Limb (tissue), 2 donors: ENCODE data around the gene RGS1.

Source experiments
- DNase-seq, 2 donors: peaks; one replicate each; pipeline ENCODE4 v3.0.0-alpha.2; 2016; ENCODE audit errors: extremely low spot score in 2 of 2

RGS1 gene

DNA sequence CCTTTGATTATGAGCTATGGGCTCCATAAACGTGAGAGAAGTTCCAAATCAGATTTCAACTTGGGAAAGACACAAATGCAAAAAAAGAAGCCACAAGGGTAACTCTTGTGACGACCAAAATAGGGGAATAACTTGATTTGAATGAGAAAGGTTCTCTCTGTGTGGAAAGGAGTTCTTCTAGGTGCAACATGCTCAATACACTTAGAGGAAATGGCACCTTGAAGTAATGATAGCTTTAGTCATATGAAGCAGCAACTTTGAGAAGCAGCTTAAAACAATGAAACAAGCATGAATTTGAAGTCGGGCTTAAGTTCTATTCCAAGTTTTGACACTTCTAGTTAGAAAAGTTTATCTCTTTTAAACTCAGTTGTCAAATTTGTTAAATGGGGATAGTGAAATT is 21.8 kb upstream of the RGS1 start:
- DNase-seq = no peak

DNA sequence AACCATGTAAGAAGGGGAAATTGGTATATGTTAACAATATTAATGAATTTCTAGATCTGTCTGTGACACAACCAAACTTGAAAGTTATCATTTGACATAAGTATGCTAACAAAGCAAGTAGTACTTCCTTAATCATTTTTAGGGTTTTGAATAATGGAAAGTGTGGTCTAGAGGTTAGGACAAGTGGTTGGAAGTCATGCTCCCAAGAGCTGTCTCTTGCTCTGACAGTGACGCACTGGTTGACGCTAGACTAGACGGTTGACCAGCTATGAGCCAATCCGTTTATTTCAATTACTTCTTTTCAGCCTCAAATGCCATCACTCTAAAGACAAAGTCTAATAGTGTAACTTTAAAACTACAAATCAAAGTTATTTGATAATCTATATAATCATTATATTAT is 20.7 kb upstream of the RGS1 start:
- no peak for DNase-seq

DNA sequence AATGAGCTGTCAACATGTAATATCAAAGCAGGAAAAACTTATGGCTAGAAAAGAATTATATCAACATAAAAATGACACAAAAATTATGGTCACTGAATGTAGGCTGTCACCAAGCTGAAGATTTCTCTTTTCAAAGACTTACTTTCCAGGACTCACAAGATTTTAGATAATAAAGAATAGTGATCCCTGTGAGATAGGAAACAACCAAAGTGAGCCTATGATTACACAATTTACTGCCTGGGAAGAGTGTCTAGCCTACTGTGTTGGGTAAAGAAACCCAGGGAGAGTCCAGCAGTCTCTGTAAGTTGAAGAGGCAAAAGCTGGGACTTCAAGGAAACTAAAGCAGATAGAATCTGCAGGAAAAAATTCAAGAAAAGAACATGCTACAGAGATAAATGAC is 20.2 kb upstream of the RGS1 start:
- DNase-seq = no peak

- no peak for DNase-seq
Measured at GRCh38 chr1:192557841-192558595, 17.6 kb upstream of the RGS1 start.

GRCh38 chr1:192559115-192560006 is 16.2 kb upstream of the RGS1 start:
- no peak for DNase-seq

GRCh38 chr1:192561301-192561700 is 14.3 kb upstream of the RGS1 start:
- DNase-seq = no peak

DNA sequence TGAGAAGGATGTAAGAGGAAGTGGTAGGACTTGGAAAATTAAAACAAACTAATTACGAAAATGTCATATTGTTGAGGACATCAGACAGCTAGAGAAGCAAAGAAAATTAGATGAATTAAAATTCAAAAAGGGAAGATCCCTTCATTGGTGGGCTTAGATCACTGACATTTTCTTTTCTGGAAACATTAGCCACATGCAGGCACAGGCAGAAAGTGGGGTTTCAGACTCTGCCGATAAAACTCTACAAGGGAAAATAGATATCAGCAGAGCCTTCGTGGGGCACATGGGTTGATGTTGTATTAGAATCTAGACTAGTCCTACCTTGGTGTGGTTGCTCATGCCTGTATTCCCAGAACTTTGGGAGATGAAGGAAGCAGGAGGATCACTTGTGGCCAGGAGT is 12.4 kb upstream of the RGS1 start:
- DNase-seq = no peak

GRCh38 chr1:192564099-192564498 is 11.5 kb upstream of the RGS1 start:
- no peak for DNase-seq

- DNase-seq = no peak
Measured at GRCh38 chr1:192565946-192566345, 9.6 kb upstream of the RGS1 start.

GRCh38 chr1:192566657-192567056 is 8.9 kb upstream of the RGS1 start:
- no peak for DNase-seq

DNA sequence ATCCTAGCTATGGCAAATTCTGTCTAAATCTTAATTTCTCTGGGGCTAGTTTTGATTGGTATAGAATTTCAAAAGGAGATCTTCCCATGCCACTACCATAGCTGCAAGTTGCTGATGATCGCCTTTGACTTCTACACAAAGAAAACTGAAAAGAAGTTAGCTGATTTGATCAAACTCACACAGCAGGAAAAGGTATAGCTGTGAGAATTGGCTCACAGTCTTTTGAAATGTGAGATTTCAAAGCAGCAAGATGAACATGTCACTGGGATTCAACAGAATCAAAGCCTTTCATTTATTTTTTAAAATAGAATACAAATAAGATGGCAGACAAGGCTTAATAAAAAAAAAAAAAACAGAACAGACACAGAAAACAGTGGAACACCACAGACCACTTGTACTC is 7.5 kb upstream of the RGS1 start:
- no peak for DNase-seq

- no peak for DNase-seq
Measured at GRCh38 chr1:192571668-192572067, 3.9 kb upstream of the RGS1 start.

DNA sequence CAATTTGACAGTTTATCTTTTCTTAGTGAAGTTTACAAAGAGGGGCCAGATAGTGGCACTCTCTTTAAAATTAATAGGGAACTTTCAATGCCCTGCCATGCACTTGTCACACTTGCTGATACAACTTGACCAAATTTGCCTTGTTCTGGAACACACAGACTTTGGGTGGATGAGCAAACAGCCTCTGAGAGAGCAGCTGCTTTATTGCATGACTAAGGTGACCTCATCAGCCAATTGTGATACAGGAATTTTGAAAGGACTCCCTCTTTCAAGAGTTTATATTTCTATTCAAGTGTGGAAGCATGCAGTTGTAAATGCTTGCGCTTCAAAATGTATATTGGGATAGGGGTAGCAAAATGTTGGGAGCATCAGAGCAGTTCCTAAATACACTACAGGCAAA is 2.1 kb upstream of the RGS1 start:
- no peak for DNase-seq

DNA sequence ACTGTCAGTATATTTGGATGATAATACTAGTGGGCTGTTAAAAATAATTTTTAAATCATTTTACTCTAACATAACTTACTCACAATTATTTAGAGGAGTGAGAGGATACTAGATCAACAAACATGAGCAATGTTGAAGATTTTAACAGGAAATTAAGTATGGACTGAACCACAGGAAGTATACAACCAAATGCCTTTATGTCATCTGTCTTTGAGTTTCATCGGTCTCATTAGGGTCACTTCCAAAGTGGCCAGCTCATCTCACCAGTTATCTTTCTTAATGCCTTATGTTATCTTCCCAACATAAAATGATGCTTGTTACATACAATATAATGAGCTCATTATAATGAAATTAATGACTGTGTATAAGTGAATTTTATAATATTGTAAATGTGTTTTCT is 1.5 kb upstream of the RGS1 start:
- no peak for DNase-seq

DNA sequence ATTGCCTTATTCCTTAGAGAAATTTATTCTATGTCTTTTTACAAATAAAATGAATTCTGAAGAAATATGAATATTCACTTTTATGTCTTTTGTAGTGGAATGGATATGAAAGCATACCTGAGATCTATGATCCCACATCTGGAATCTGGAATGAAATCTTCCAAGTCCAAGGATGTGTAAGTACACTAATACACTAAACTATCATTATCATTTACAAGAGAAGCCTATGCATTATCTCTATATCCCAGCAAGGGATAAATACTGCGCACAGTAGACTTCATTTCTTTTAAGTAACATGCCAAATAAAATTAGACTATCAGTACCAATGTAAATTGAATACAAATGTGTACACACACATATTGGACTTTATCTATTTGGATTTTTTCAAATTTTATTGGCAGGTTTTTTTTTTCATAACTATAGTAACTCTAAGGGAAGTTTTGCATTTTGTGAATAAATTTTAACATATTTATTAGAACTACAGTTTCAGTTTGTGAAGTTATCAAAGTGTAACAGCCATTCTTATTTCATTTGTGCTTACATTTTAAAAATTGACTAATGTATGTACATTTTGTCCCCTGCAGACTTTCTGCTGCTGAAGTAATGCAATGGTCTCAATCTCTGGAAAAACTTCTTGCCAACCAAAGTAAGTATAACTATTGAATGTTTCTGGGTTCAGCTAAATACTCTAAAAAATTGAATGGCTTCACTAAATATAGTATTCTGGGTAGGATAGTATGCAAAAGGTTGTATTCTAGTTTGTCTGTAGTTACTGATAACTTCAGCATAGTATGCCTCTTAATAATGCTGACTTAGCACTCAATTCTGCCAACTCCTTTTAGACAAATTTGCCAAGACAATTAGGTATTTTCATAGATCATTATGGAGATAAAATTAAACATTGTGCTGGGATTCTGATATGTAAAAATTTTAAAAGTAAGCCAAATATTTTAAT is 894 bp downstream of the RGS1 start:
- DNase-seq = no peak

DNA sequence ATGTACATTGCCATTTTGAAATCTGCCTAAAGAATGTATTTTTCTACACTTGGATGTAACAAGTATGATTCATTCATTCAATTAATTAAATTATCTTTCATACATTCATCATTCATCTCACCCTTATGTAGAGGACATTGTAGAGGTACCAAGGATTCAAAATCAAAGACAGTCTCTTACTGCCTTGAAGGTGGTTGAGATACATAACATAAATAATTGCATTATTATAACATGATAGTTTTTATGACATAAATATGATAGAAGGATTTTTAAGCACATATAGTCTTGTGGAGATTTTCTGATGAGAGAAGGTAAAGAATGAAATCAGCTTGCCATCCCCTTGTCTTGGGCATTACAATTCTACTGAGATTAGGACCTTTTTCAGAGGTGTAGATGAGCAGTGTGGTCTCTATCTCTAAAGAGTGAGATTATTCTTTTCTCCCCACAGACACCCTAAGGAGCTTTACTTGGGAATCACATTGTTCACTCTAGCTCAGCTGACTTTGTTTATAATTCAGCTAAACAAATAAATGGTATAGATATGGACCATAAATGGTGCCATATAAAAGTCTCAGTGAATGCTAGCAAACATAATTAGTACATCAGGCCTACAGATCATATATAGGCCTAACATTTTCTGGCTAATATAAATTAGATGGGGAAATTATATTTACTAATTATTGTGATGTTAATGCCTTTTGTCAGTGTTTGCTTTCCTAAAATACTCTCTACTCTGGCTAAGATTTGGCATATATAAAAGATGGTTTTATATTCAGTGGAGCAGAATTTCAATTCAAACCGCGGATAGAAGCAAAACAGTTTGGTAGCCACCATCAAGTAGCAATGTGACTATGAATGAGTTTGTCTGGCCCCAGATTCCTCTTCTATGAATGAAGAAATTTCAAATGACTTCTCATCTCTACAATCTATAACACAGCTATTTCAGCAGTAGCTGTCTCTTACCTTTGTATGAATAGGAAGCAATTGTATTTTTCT is 1.9 kb downstream of the RGS1 start:
- no peak for DNase-seq

DNA sequence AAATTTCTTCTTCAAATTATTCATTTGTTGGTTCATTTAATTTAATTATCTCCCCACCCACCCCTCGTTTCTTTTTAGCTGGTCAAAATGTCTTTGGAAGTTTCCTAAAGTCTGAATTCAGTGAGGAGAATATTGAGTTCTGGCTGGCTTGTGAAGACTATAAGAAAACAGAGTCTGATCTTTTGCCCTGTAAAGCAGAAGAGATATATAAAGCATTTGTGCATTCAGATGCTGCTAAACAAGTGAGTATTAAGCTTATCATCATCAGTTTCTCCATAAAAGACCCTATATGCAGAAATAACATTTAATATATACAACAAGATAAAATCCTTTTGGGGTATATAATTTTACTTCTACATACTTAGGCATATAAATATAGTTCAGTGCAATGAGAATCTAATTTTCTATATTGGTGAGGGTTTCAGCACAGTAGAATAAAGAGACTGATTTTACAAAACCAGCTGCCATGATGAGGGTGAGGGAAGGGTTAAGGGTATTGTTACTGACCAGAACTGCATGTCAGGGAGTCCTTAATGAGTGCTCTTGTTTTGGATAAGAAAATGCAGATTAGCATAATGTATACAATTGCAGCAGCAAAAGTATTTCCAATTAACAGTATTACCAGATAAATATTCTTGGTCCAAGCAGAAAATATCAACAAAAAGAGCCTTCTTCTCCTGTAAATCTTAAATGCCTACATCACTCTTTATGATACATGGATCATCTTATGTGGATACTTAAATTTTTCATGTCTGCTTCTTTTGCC is 2.8 kb downstream of the RGS1 start:
- DNase-seq = no peak

DNA sequence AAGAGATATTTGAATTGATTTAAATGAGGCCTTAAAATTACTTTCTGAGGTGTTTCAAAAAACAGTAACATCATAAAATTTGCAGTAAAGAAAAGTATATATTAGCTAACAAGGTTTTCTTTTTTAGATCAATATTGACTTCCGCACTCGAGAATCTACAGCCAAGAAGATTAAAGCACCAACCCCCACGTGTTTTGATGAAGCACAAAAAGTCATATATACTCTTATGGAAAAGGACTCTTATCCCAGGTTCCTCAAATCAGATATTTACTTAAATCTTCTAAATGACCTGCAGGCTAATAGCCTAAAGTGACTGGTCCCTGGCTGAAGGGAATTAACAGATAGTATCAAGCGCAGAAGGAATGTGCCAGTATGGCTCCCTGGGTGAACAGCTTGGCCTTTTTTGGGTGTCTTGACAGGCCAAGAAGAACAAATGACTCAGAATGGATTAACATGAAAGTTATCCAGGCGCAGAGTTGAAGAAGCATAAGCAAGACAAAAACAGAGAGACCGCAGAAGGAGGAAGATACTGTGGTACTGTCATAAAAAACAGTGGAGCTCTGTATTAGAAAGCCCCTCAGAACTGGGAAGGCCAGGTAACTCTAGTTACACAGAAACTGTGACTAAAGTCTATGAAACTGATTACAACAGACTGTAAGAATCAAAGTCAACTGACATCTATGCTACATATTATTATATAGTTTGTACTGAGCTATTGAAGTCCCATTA is 3.6 kb downstream of the RGS1 start:
- DNase-seq = no peak

- peak in 1 of 2 donors; percentile 41 for DNase-seq
Measured at GRCh38 chr1:192580351-192580962, 4.9 kb downstream of the RGS1 start.
